H1 (cell line): Measurements from ENCODE around the gene VPS41. TPM values are rescaled to one million over a fixed set of nuclear protein-coding genes. Genes with fewer than 3 reads are reported as not detected.

Experiments
- RAD21 ChIP-seq, 2 experiments: IDR thresholded peaks in 1 of 2; conservative IDR thresholded peaks in 1 of 2; 2 replicates each; pipeline ENCODE4 v1.6.1; 2011; ENCODE audit warnings: low read depth in 2 of 2, low read length in 2 of 2, improper control_type of control experiment in 1 of 2, inconsistent platforms in 1 of 2, mild to moderate bottlenecking in 1 of 2, moderate library complexity in 1 of 2
- SIN3A ChIP-seq, 2 experiments: IDR thresholded peaks in 1 of 2; conservative IDR thresholded peaks in 1 of 2; 2 replicates each; pipeline ENCODE4 v1.6.1; 2011 to 2012; ENCODE audit warnings: low read length in 2 of 2, improper control_type of control experiment in 1 of 2, low read depth in 1 of 2, mild to moderate bottlenecking in 1 of 2
- SP1 ChIP-seq: IDR thresholded peaks from 2 replicates; pipeline ENCODE4 v1.6.1; 2011; ENCODE audit warnings: low read depth, low read length
- polyA plus RNA-seq, 7 experiments: library from polyadenylated mRNA; depleted of rRNA in 3 of 7; stranded (reverse) in 5 of 7; unstranded in 2 of 7; fragments of >200 nt in 5 of 7; fragments of 200-250 nt in 2 of 7; gene quantifications; 1 replicate in 5 of 7; 2 replicates in 1 of 7; 4 replicates in 1 of 7; pipeline versions ENCODE4 v1.2.1 to v1.2.3, GENCODE V29; 2011 to 2013; ENCODE audit warnings: missing spikeins in 2 of 7, mixed read lengths in 2 of 7
- total RNA-seq: library from RNA; stranded (reverse); fragmentation: NEBNext Ultra II Directional; extraction: Animal tissue kit (Norgen Biotek cat#: 25700); gene quantifications from 2 replicates; pipeline ENCODE4 v1.2.1, GENCODE V29; 2021

VPS41 gene
- total and polyA plus RNA-seq, 2 of the 8 experiments (the other 6 are each of a cell fraction or from before 2014, with no cell fraction given) = 10.7 to 63.3 TPM

DNA sequence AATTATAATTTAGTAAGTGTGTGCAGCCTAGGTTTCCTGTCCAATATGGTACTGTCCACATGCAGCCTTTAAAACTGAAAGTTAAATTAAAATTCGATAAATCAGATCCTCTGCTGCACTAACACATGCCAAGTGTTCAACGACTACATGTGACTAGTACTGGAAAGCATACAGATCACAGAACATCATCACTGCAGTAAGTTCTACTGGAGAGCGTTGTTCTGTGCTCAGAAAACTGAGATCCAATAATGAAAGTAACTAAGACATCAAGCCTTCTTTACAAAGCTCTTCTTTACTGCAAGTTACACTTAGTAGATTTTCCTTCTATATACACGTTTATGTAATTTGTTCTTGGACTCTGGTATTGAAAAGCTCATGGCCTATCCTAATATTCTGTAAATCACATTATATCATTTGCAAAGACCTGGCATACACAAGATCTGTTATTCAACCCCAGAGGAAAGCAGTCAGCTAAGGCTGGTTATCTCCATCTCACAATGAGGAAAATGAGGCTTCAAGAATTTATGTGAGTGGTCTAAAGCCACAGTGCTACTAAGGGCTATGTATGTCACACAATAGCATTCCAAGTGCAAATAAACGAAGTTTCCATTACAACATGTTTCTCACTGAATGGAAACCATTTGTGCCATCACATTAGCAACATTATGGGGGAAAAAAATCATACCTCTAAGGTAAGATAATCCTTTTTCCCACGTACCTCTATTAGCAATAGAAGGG, 77.6 kb downstream of the VPS41 start (continued):
- TF ChIP-seq RAD21 (IDR thresholded peaks at IDR 0.05 in 1 of 2, conservative IDR thresholded peaks at IDR 0.05 in 1 of 2; ENCODE audit: low read depth in 2 of 2, low read length in 2 of 2) (no peak), SIN3A (conservative IDR thresholded peaks at IDR 0.05 in 1 of 2, IDR thresholded peaks at IDR 0.05 in 1 of 2; ENCODE audit: low read depth in 1 of 2, low read length in 2 of 2) (no peak), SP1 (no peak)
